ENCODE measurements around the gene ZNF667. TPM values are rescaled to one million over a fixed set of nuclear protein-coding genes. Genes with fewer than 3 reads are reported as not detected.
A peak's percentile ranks its signal among the peaks of the same experiment; 100 is the strongest.

The ZNF667 gene
- total RNA-seq, 1 donor from 2014 or later = 12.3 TPM

- intact Hi-C loops (cut with DNase I) = no loop called here
- ATAC-seq (no peak), DNase-seq (ENCODE audit: low spot score) (no peak)
Observed at GRCh38 chr19:56400485-56400884, 76.7 kb downstream of the ZNF667 start.

DNA sequence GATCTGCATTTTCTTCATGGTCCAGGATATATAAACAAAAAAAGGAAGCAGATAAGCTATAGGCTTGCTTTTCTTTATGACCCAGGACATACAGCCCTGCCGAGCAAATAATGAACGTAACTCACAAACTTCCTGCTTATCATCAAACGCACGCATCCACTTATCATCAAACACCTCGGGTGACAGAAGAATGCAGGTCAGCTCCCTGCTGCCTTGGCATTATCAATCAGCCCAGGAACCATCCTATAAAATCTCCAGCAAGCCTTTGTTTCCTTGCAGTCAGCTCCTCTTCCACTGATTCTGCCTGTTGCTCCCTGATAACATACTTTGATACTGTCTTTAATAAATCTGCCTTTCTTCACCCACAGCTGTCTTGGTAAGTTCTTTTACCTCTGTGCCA lies 78.3 kb downstream of the ZNF667 start:
- ATAC-seq (no peak), DNase-seq (ENCODE audit: low spot score) (no peak)
- intact Hi-C loops (cut with DNase I) = no loop called here

DNA sequence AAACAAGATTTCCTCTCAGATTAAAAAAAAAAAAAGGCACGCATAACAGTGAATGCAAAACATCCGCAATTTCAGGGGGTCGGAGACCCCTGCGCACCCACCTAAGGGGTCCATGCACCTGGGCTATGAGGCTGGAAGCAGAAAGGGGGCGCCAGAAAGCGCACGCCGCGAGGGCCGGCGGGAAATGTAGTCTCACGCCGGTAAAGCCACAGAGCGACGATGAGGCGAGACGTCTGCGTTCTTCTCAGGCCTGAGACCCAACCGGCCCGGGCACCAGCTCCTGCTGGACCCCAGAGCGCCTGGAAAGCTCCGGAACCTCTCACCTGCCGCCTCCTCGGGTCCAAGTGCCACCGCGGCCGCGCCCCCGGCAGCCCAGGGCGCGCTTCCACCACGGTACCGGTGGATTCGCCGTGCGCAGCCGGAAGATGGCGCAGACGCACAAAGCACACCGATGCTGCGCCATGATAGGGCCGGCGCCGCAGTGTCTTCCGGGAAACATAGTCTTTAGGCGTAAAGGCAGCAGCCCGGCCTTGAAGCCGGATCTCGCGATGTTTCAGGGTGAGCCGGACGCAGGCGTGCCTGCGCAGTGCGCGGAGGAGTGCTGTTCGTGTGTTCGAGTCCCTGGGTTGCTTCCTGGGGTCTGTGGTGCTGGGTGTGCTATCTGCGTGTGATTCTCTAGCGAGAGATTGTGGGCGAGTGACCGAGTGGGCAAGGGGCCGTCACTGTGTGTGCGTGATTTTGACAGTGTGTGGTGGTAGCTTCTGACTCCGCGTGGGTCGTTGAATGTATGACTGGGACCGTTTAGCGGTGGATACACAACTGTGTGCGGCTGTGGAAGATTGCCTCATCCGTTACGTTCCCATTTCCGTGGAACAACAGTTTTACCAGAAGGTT lies 83.8 kb downstream of the ZNF667 start, which contains the start of gene ZNF582:
TSS of gene ZNF582 (minus strand) at position 416 of the 894 bp plus-strand sequence. CDS start 1,782 bp downstream, outside the sequence.
- DNase-seq (ENCODE audit: low spot score) (peak; percentile 97), ATAC-seq (peak; percentile 100)
- intact Hi-C loops (cut with DNase I) = no loop called here

Other genes starting within 250 kb of the ZNF667 start
- gene EDDM13, start 204.6 kb downstream of the ZNF667 start, total RNA-seq = not detected
- 12.3 TPM for gene ZSCAN5A, start 162.5 kb downstream of the ZNF667 start, total RNA-seq
- gene ZNF582, start 83.8 kb downstream of the ZNF667 start, total RNA-seq = 5.5 TPM
- 11.2 TPM for gene ZNF583, start 73.0 kb downstream of the ZNF667 start, total RNA-seq
- gene ZNF471, start 30.5 kb upstream of the ZNF667 start, total RNA-seq = 22.2 TPM
- 16.0 TPM for gene ZFP28, start 61.6 kb upstream of the ZNF667 start, total RNA-seq
- gene ZNF470, start 90.1 kb upstream of the ZNF667 start, total RNA-seq = 9.2 TPM
- 7.8 TPM for gene ZNF71, start 118.0 kb upstream of the ZNF667 start, total RNA-seq
- gene SMIM17, start 165.8 kb upstream of the ZNF667 start, total RNA-seq = 0.85 TPM
- 5.1 TPM for gene ZNF835, start 194.4 kb upstream of the ZNF667 start, total RNA-seq